ENCODE data around the gene RAB8A. TPM values are rescaled to one million over a fixed set of nuclear protein-coding genes. Genes with fewer than 3 reads are reported as not detected.

Gene RAB8A
- polyA plus RNA-seq, 1 donor from 2014 or later, result 29.8 TPM

- Histone ChIP-seq H3K4me3 (ENCODE audit: low read length) (no peak overlapping the region), H3K27ac (ENCODE audit: low read length) (no peak overlapping the region), H3F3A (ENCODE audit: insufficient read depth, low read length, poor library complexity, severe bottlenecking) (no peaks in the 10 kb centered on the region), H4K20me1 (ENCODE audit: insufficient read depth) (no peaks in the 10 kb centered on the region), H3K9ac (ENCODE audit: low read length) (no peak overlapping the region), H3K79me2 (replicated peaks; ENCODE audit: insufficient read depth, low read length) (peaks cover 26% of the 10 kb centered on the region), H3K36me3 (ENCODE audit: insufficient read depth, low read length) (no peaks in the 10 kb centered on the region), H3K9me3 (ENCODE audit: low read length) (no peaks in the 10 kb centered on the region), H2AFZ (ENCODE audit: low read depth, low read length) (no peak overlapping the region), H3K4me2 (ENCODE audit: low read length) (no peak overlapping the region), H3K27me3 (ENCODE audit: insufficient read depth, low read depth, low read length) (no peaks in the 10 kb centered on the region), H3K9me2 (ENCODE audit: insufficient read depth, low read length) (no peaks in the 10 kb centered on the region)
- TF ChIP-seq EP300 (conservative IDR thresholded peaks at IDR 0.05; ENCODE audit: poor library complexity, severe bottlenecking) (no peak), POLR2AphosphoS5 (IDR thresholded peaks at IDR 0.05) (no peak), SMC3 (conservative IDR thresholded peaks at IDR 0.05; ENCODE audit: poor library complexity) (no peak), TAF1 (IDR thresholded peaks at IDR 0.05; ENCODE audit: low read depth) (no peak), MXI1 (conservative IDR thresholded peaks at IDR 0.05; ENCODE audit: poor library complexity, severe bottlenecking) (no peak)
Measured at GRCh38 chr19:16115301-16116039, 3.8 kb downstream of the RAB8A start.

DNA sequence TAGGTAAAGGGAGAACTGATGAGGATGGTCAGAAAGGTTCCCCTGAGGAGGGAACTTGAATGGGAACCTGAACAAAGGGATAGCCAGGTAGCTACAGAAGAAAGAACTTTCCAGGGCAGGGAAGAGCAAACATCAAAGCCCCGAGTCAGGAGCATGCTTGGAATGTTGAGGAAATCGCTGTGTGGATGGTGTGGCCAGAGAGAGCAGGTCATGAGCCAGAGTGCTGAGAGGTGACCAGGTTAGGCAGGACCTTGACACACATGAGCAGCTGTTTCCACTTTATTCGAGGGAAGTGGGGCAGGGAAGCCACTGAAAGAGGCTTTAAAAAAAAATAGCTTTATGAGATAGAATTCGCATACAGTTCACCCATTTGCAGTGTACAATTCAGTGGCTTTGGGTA lies 4.4 kb downstream of the RAB8A start:
- Histone ChIP-seq H3K4me3 (ENCODE audit: low read length) (no peak overlapping the region), H3K9ac (ENCODE audit: low read length) (no peak overlapping the region), H3K9me3 (ENCODE audit: low read length) (no peaks in the 10 kb centered on the region), H3K27me3 (ENCODE audit: insufficient read depth, low read depth, low read length) (no peaks in the 10 kb centered on the region), H4K20me1 (ENCODE audit: insufficient read depth) (no peaks in the 10 kb centered on the region), H3F3A (ENCODE audit: insufficient read depth, low read length, poor library complexity, severe bottlenecking) (no peaks in the 10 kb centered on the region), H3K4me2 (ENCODE audit: low read length) (no peak overlapping the region), H3K36me3 (ENCODE audit: insufficient read depth, low read length) (no peaks in the 10 kb centered on the region), H3K79me2 (replicated peaks; ENCODE audit: insufficient read depth, low read length) (peaks cover 26% of the 10 kb centered on the region), H2AFZ (ENCODE audit: low read depth, low read length) (no peak overlapping the region), H3K27ac (ENCODE audit: low read length) (no peak overlapping the region), H3K9me2 (ENCODE audit: insufficient read depth, low read length) (no peaks in the 10 kb centered on the region)
- TF ChIP-seq, protein P1, sequence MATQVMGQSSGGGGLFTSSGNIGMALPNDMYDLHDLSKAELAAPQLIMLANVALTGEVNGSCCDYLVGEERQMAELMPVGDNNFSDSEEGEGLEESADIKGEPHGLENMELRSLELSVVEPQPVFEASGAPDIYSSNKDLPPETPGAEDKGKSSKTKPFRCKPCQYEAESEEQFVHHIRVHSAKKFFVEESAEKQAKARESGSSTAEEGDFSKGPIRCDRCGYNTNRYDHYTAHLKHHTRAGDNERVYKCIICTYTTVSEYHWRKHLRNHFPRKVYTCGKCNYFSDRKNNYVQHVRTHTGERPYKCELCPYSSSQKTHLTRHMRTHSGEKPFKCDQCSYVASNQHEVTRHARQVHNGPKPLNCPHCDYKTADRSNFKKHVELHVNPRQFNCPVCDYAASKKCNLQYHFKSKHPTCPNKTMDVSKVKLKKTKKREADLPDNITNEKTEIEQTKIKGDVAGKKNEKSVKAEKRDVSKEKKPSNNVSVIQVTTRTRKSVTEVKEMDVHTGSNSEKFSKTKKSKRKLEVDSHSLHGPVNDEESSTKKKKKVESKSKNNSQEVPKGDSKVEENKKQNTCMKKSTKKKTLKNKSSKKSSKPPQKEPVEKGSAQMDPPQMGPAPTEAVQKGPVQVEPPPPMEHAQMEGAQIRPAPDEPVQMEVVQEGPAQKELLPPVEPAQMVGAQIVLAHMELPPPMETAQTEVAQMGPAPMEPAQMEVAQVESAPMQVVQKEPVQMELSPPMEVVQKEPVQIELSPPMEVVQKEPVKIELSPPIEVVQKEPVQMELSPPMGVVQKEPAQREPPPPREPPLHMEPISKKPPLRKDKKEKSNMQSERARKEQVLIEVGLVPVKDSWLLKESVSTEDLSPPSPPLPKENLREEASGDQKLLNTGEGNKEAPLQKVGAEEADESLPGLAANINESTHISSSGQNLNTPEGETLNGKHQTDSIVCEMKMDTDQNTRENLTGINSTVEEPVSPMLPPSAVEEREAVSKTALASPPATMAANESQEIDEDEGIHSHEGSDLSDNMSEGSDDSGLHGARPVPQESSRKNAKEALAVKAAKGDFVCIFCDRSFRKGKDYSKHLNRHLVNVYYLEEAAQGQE (IDR thresholded peaks at IDR 0.05; ENCODE audit: borderline replicate concordance), result no peak
- TF ChIP-seq EP300 (conservative IDR thresholded peaks at IDR 0.05; ENCODE audit: poor library complexity, severe bottlenecking) (no peak), MXI1 (conservative IDR thresholded peaks at IDR 0.05; ENCODE audit: poor library complexity, severe bottlenecking) (no peak), POLR2AphosphoS5 (IDR thresholded peaks at IDR 0.05) (no peak), EZH2 (IDR thresholded peaks at IDR 0.05; ENCODE audit: borderline replicate concordance, insufficient read depth, low read length, poor library complexity, severe bottlenecking) (no peak)
- TF ChIP-seq, protein P2, sequence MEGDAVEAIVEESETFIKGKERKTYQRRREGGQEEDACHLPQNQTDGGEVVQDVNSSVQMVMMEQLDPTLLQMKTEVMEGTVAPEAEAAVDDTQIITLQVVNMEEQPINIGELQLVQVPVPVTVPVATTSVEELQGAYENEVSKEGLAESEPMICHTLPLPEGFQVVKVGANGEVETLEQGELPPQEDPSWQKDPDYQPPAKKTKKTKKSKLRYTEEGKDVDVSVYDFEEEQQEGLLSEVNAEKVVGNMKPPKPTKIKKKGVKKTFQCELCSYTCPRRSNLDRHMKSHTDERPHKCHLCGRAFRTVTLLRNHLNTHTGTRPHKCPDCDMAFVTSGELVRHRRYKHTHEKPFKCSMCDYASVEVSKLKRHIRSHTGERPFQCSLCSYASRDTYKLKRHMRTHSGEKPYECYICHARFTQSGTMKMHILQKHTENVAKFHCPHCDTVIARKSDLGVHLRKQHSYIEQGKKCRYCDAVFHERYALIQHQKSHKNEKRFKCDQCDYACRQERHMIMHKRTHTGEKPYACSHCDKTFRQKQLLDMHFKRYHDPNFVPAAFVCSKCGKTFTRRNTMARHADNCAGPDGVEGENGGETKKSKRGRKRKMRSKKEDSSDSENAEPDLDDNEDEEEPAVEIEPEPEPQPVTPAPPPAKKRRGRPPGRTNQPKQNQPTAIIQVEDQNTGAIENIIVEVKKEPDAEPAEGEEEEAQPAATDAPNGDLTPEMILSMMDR (IDR thresholded peaks at IDR 0.05; ENCODE audit: poor library complexity, severe bottlenecking), result no peak

All from neural cell (in vitro differentiated cells).